ENCODE measurements around the gene RASGRP1.

DNA sequence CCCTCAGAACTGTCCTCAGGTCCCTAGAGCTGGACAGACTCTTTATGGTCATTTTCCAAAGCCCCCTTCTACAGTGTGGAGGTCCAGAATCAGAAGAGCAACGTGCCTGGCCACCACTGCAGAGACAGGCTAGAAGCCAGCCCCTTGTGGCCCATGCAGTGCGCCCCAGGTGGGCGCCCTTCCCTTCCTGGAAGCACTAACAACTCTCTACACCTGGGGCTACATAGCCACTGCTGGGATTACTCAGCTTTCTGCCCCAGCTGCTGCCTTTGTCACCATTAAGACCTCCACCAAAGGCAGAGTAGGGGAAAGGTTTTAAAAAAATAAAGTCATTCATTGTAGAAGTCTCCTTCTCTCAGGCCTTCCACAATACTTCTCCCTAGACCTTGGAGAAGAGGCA lies 2.3 kb downstream of the RASGRP1 start:
- TF ChIP-seq EP300 (IDR thresholded peaks at IDR 0.05) = no peak
- TF ChIP-seq, protein P1, sequence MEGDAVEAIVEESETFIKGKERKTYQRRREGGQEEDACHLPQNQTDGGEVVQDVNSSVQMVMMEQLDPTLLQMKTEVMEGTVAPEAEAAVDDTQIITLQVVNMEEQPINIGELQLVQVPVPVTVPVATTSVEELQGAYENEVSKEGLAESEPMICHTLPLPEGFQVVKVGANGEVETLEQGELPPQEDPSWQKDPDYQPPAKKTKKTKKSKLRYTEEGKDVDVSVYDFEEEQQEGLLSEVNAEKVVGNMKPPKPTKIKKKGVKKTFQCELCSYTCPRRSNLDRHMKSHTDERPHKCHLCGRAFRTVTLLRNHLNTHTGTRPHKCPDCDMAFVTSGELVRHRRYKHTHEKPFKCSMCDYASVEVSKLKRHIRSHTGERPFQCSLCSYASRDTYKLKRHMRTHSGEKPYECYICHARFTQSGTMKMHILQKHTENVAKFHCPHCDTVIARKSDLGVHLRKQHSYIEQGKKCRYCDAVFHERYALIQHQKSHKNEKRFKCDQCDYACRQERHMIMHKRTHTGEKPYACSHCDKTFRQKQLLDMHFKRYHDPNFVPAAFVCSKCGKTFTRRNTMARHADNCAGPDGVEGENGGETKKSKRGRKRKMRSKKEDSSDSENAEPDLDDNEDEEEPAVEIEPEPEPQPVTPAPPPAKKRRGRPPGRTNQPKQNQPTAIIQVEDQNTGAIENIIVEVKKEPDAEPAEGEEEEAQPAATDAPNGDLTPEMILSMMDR (IDR thresholded peaks at IDR 0.05) = no peak
